Activated CD4-positive, alpha-beta T cell treated with anti-CD3 and anti-CD28 coated beads, Interleukin-2, Interleukin-6, amounts not matched to agents 100 ng/mL and 50 ng/mL, durations not matched to agents 16 hours and 8 hours (primary cell): ENCODE measurements around the gene ARHGAP6.
A peak's percentile ranks its signal among the peaks of the same experiment; 100 is the strongest.

Experiments
- DNase-seq: peaks from one replicate; pipeline ENCODE4 v3.0.0-alpha.2; 2020

ARHGAP6 gene

DNA sequence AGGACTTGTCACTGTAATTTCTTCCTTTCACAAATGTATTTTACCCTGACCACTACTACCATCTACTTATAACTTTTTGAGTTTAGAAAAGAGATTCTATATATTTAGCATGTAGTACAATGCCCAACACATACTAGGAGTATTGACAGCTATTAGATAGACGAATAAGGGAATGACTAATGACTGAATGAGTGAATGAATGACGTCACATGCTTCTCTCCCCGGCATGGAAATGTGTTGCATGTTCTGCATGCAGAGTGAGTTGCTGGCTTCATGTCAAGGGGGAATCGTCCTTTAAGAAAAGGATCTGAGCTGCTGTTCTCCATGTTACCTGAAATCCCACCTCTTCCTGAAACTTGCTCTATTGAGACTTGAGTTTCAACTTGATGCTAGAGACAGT, 459.9 kb downstream of the ARHGAP6 start:
- no peak for DNase-seq

DNA sequence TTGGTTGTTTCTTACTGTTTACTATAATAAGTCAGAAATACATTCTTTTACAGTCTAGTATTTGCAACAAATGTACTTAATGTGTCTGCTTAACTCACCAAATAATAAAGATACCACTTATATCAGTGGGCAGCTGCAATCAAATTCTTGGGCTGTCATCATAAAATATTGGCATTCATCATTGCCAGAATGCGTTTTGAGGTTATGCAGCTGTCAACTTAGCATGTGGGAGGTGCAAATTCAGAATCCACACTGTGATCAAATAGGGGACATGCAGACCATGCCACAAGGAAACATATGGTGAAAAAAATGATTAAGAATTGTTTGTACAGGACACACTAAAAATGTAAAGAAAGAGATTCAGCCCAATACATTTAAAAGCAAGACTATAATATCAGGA, 468.0 kb downstream of the ARHGAP6 start:
- DNase-seq, result no peak

DNA sequence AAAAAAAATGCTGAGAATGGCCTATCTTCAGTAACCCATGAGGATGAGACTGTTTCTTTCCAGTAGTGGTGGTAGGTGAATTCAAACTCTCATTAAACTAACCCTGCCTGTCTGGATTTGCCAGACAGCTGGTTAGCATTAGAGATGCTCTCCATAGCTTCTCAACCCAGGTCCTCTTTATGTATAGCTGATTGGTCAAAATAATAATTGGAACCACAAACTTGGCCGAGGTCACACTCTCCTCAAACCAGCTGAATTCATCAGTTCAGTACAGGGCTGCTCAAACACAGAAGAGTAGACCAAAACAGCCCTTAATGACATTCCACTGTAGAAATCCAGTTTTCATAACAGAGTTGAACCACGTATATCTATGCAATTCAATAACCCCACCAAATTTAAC, 469.2 kb downstream of the ARHGAP6 start:
- no peak for DNase-seq

DNA sequence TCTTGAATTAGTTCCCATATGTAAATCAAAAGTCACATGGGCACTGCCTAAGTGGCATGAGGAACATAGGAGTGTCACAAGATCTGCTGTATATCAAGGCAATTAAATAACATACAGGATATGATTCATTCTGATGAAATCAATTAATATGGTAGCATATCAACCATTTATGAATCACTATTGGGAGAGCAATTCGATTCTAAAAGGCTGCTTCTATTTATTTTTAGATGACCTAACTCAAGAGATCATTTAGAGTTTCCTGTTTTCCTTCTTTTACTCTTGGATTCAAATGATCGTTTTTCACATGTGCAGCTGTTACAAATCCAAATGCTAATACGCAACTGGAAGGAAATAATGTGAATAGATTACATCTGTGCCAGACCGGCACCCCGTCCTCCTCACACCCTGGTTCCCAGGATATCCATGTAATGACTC, 472.7 kb downstream of the ARHGAP6 start:
- DNase-seq, result no peak

DNA sequence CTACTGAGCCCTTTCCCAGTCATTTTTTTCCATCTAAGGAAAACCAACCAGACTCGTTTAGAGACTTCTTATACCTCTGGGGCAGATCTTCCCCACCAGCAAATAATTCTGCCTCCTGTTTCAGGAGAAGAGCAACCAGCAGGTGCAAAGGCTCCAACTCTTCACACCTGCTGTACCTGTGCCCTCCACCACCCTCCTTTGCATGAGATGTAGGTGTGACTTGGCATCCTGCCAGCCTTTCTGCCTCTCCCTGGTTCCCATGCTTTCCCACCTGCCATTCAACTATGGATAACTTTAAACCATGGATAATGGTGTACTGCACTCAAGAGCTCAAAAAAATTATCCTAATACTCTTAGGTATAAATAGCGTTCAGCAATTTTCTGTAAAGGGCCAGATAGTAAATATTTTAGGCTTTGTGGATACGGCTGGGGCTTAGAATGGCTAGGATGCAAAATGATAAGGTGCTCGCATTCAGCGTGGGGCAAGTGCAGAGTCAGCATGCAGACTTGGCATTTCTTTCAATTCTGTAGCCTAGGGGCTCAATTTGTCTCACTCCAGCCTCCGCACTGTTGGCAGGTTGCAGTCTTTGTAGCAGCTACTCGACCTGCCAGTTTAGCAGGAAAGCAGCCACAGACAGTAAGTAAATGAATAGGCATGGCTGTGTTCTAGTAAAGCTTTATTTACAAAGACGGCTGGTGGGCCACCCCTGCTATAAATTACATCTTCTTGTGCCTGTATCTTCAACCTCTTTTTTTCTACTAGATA, 474.8 kb downstream of the ARHGAP6 start:
- no peak for DNase-seq

DNA sequence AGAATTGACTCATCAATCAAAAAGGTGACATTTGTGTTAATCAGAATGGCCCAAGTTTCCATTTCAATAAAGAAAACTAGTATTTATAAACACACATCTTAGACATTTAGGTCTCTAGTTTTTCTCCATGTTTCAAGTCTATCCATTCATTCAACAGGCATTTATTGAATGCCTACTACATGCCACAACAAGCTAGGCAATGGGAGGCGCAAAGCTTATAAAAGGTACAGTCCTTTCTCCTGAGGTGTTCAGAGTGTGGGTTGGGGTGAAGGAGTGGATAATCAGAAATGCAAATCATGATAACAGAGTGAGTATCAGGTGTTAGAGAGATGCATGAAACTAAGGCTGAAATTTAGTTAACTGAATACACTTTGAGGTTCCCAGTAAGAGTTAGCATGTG, 476.6 kb downstream of the ARHGAP6 start:
- no peak for DNase-seq

DNA sequence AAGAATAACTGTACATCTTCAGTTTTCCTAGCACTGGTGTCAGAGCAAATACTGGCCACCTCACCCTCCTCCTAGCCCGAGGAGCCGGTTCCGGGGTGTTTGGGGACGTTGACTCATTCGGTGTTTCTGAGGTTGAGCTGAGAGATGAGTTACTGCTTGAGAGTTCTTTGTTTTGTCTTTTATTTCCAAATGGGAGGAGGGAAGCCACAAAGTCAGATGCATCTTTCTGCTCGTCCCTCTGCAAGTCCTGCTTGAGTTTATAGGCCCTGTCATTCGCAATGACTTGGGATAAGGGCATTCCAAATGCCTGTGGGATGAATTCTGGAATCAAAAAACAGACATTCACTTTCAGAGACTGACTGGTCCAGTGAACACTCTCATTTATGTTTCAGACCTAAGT, 477.1 kb downstream of the ARHGAP6 start:
- peak; percentile 3 for DNase-seq

- no peak for DNase-seq
Measured at GRCh38 chrX:11187001-11187400, 478.7 kb downstream of the ARHGAP6 start.

DNA sequence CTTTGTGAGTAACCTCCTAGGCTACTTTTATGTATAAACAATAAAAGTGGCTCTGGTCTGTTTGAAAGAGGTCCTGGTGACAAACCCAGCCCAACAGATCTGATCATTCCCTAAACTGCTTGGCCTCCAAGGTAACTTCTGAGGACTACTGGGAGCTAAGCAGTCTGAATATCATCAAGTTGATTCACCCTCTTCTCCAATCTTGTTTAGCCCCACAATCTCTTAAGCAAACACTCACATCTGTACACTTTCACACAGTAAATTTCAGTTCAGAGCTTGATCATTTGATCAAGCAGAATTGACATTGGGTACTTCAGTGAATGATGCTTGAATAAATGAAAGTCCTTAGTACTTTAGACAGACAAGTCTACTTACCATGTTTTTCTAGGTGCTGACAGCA, 479.9 kb downstream of the ARHGAP6 start:
- DNase-seq, result no peak

DNA sequence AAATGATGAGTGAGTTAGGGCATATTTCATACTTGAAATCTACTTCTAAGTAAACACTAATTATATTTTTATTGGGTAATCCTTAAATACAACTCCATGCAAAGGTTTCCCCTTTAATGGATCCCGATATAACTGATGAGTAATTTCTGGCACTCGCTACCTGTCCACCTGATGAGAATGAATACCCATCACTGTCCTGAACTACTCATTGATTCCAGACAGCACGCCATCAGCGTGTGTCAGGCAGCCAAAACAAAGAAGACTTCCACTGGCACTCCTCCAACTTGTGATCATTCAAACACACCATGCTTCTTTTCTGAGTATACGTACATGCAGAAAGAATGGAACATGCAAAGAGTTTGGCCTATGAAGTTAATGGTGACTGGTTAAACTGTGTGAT, 485.1 kb downstream of the ARHGAP6 start:
- DNase-seq, result no peak

GRCh38 chrX:11172415-11172814, 493.3 kb downstream of the ARHGAP6 start:
- no peak for DNase-seq

DNA sequence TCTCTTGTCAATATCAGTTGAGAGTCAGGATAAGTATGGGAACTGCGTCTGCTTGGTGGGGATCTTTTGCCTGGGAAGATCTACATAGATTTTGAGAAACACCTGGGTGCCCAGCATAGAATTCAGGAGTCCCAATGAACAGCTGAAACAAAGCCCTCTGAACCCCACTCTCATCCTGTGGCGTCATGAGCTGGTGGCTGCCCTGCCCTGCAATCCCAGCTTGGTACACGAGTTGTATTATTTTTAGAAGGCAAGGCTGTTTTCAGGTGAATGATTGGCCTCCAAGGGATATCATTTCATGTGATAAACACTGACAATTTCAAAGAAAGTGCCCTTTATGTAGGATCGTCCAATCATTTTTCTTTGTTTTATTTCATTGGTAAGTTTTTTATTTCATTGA, 493.8 kb downstream of the ARHGAP6 start:
- no peak for DNase-seq

DNA sequence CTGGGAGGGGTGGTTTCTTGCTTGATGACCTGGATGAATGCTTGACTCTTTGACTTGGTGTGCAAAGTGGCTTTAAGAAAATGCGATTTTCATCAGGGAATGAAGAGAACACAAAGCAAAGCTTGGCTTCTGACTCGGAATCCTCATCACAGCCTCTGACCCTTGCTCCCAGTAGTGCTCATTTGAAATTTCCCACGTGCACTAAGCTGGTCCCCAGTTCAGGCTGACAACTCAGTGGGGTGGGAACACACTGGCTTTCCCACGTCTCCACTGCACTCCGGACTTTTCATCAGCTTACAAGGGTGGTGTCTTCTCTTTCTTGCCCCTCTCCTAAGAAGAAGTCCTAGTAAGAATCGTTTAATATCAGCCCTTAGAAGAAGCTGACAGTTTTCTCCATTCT, 501.3 kb downstream of the ARHGAP6 start:
- DNase-seq, result no peak

- no peak for DNase-seq
Measured at GRCh38 chrX:11159149-11159548, 506.6 kb downstream of the ARHGAP6 start.

- no peak for DNase-seq
Measured at GRCh38 chrX:11151799-11152559, 513.7 kb downstream of the ARHGAP6 start.

- no peak for DNase-seq
Measured at GRCh38 chrX:11148401-11148800, 517.3 kb downstream of the ARHGAP6 start.

DNA sequence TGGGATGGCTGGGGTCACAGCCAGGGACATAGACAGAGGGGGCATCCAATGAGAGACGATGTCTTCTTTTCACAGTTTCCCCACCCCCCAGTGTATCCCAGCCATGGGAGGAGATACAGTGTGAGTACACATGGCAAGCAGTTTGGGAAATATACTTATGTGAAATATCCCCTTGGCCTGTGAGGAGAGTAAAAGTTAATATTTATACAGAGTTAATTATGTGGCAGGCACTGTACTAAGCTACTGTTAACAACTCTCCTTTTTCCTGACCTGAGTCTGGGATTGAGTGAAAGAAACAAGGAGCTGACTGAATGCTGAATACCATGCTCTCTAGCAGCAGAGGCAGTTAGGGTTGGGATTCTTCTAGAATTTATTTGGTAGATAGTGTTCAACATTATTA, 519.3 kb downstream of the ARHGAP6 start:
- DNase-seq, result no peak

DNA sequence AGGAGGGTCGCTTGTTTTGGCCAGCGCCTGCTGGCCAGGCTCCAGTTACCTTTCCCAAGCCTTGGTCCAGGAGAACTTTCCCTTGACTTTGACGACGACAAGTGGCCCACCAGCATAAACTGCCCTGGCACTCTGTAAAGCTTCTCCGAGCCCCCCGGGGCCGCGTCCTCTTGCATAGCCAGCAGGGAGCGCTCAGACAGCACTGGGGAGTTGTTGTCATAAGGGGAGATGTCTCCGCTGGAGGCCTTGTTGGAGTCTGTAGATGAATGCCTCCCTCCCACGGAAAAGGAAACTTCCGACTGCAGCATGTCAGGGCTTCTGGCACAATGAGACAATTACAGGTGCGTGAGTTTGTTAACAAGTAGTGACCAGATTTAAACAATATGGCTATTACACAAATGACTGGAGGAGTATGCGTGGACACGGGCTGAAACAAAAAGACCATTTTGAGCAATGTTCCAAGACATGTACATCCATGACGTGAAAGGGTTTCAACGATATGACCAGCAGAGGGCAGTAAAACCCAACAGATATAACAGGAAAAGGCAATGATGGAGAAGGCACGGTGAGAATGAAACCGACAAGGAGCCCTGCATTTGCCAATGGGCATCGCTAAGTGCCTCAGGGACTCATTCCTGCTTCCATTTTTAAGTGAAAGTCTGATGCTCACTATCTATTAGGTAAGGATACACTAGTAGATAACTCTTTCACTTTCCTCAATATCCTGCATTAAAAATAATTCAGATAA, 521.6 kb downstream of the ARHGAP6 start:
- DNase-seq, result peak; percentile 83

GRCh38 chrX:11138498-11139390, 527.0 kb downstream of the ARHGAP6 start:
- no peak for DNase-seq

DNA sequence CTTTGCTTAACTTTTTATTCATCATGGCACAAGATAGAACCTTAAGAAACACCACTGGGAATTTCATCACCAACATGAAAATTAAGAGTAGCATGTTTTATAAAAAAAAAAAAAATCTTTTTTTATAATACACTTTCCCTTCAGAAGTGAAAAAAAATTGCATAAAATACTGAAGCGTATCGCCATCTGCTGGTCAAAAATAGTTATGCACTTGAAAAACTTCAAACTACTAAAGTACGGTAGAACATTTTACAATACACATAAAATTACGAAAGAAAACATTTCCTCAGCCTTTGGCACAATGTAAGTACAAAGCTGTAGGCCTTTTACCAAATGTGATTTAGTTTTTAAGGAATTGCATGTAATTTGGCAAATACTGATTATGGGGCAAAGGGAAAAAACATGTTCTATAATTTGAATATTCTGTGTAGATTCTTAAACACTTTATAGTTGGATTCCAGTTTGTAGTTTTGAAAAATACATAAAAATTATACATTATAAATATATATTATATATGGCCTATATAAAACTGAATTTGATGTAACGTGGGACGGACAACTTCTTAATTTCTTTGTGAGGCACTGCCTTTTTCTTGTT, 528.1 kb downstream of the ARHGAP6 start:
- peak; percentile 24 for DNase-seq

DNA sequence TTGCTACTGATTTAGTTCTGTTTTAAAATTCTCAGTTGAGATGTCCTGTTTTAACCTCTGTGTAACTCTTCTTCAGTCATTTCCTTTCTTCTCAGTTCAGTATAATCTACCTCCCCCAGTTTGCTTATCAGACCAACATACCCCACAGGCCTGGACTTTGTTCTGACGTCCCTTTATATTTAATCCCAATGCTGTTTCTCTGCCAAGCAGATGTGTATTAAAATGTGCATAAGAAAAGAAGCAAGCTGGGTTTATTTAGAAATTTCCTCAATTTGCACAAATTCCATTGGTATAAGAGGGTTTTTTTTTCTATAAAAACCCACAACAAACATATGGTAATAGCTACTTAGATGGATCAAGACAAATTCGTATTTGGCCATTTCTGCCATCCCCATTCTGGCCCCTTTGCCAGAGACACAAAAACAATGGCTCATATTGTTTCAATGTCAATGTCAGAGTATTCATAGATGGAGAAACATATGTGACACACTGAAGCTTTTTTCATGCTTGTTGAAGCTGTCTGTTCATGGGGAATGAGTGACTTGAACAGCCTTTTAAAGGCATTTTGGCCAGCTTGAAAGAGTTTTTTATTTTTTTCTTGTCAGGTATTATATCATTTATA, 530.0 kb downstream of the ARHGAP6 start:
- no peak for DNase-seq

DNA sequence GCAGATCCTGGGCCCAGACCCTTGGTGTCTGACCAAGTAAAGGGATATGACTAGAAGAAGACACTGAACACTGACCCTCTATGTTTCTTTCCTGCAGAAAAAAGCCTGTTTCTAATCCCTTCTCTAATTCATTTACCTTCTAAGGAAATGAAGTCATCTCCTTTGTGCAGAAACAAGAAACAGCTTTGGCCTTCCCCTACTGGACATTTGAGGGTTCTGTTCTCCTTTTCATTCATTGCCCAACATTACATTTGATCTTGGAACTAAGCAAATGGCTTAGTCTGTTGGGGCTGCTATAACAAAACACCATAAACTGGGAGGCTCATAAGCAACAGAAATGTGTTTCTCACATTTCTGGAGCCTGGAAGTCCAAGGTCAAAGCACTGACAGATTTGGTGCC, 534.6 kb downstream of the ARHGAP6 start:
- DNase-seq, result no peak
